ENCODE results near the gene TSN. TPM values are rescaled to one million over a fixed set of nuclear protein-coding genes. Genes with fewer than 3 reads are reported as not detected.

Gene TSN
- total RNA-seq, 4 donors from 2014 or later, result 41.4 to 50.8 (median 43.0) TPM

- TF ChIP-seq POLR2A (IDR thresholded peaks at IDR 0.05), result no peak
- TF ChIP-seq CTCF (IDR thresholded peaks at IDR 0.05), result no peak
Measured at GRCh38 chr2:121790276-121790956, 35.0 kb downstream of the TSN start.

GRCh38 chr2:121791290-121791689 is 35.8 kb downstream of the TSN start:
- Histone ChIP-seq H3K27ac (no peak overlapping the region), H3K9me3 (no peaks in the 10 kb centered on the region), H3K27me3 (no peaks in the 10 kb centered on the region), H3K4me3 (replicated peaks in 1 of 3) (no peak overlapping the region), H3K36me3 (no peaks in the 10 kb centered on the region), H3K4me1 (peaks cover 0 to 7% of the 10 kb centered on the region in 2 donors)
- TF ChIP-seq CTCF (IDR thresholded peaks at IDR 0.05) (no peak), POLR2A (IDR thresholded peaks at IDR 0.05) (no peak)
- intact Hi-C loops (cut with DNase I), result no loop called here
- 67 to 68% methylated on average over 3 of the region's 3 CpGs for WGBS, 2 donors
- DNase-seq, result no peak

More at GRCh38 chr2:121790276-121790956, 35.0 kb downstream of the TSN start:
- intact Hi-C loops (cut with DNase I), result no loop called here
- Histone ChIP-seq H3K9me3 (no peaks in the 10 kb centered on the region), H3K27ac (no peak overlapping the region), H3K4me3 (replicated peaks in 1 of 3) (no peak overlapping the region), H3K36me3 (no peaks in the 10 kb centered on the region), H3K27me3 (no peaks in the 10 kb centered on the region), H3K4me1 (peaks cover 0 to 7% of the 10 kb centered on the region in 2 donors)
- peak in 1 of 2 donors; percentile 14 for DNase-seq
- 70 to 87% methylated on average over 5 of the region's 5 CpGs for WGBS, 2 donors

GRCh38 chr2:121791801-121792221 is 36.4 kb downstream of the TSN start:
- no peaks in the 10 kb centered on the region for H3K36me3 ChIP-seq
- no peak overlapping the region for H3K27ac ChIP-seq
- DNase-seq, result no peak
- peaks cover 0 to 7% of the 10 kb centered on the region in 2 donors for H3K4me1 ChIP-seq
- TF ChIP-seq CTCF (IDR thresholded peaks at IDR 0.05) (no peak), POLR2A (IDR thresholded peaks at IDR 0.05) (no peak)
- WGBS, 2 donors, result 59 to 65% methylated on average over 6 of the region's 6 CpGs
- H3K27me3 ChIP-seq, result no peaks in the 10 kb centered on the region
- intact Hi-C loops (cut with DNase I), result no loop called here
- no peak overlapping the region for H3K4me3 ChIP-seq (replicated peaks in 1 of 3)
- H3K9me3 ChIP-seq, result no peaks in the 10 kb centered on the region

- Histone ChIP-seq H3K27ac (no peak overlapping the region), H3K4me1 (peaks cover 0 to 2% of the 10 kb centered on the region in 2 donors), H3K27me3 (no peaks in the 10 kb centered on the region), H3K4me3 (replicated peaks in 1 of 3) (no peak overlapping the region), H3K9me3 (no peaks in the 10 kb centered on the region), H3K36me3 (no peaks in the 10 kb centered on the region)
- intact Hi-C loops (cut with DNase I), result no loop called here
- TF ChIP-seq CTCF (IDR thresholded peaks at IDR 0.05) (no peak), POLR2A (IDR thresholded peaks at IDR 0.05) (no peak)
- no peak for DNase-seq
- 90 to 92% methylated on average over 3 of the region's 3 CpGs for WGBS, 2 donors
Measured at GRCh38 chr2:121793816-121794215, 38.4 kb downstream of the TSN start.

GRCh38 chr2:121794233-121794632 is 38.8 kb downstream of the TSN start:
- H3K4me1 ChIP-seq, result peaks cover 0 to 2% of the 10 kb centered on the region in 2 donors
- no peaks in the 10 kb centered on the region for H3K27me3 ChIP-seq
- DNase-seq, result no peak
- H3K36me3 ChIP-seq, result no peaks in the 10 kb centered on the region
- WGBS, 2 donors, result 87 to 88% methylated on average over 6 of the region's 6 CpGs
- no peaks in the 10 kb centered on the region for H3K9me3 ChIP-seq
- H3K4me3 ChIP-seq (replicated peaks in 1 of 3), result no peak overlapping the region
- H3K27ac ChIP-seq, result no peak overlapping the region
- TF ChIP-seq POLR2A (IDR thresholded peaks at IDR 0.05) (no peak), CTCF (IDR thresholded peaks at IDR 0.05) (no peak)
- intact Hi-C loops (cut with DNase I), result no loop called here
